HCT116 (cell line): ENCODE data around the gene POU2AF2. TPM values are rescaled to one million over a fixed set of nuclear protein-coding genes. Genes with fewer than 3 reads are reported as not detected.
"Not testable (repeated sequence)": the region's sequence is repeated elsewhere in the genome, so short reads cannot be mapped to it uniquely, and the experiment has no call there.

Experiments used
- ATAC-seq: fragments of 200-7000 bp; cut with Tn5 transposase; 2 replicates; pipeline ENCODE4 v1.9.1; 2020; ENCODE audit warnings: mild to moderate bottlenecking, moderate library complexity
- BruUV-seq: library from RNA; stranded (reverse); fragments of 400-500 nt; replicated peaks from 2 replicates; lab custom pipeline; 2021; lab: Mats Ljungman, UMichigan
- CTCF ChIA-PET: fragments of 300-600 bp; sonication (Branson Sonifier 250); formaldehyde crosslinking; loops from one replicate; lab custom pipeline; 2021; ENCODE audit warnings: antibody characterized with exemption; lab: Charles Lee
- POLR2A ChIA-PET: fragments of 300-600, 350-600 bp; sonication (Branson Sonifier 250); formaldehyde crosslinking; loops from one replicate; lab custom pipeline; 2021; ENCODE audit warnings: antibody characterized with exemption; lab: Charles Lee
- RAD21 ChIA-PET, 2 experiments: fragments of 300-600 bp; sonication (Branson Sonifier 250); formaldehyde crosslinking; loops; one replicate each; lab custom pipeline; 2023; ENCODE audit warnings: low total read pairs in 2 of 2; ENCODE audit not compliant: uncharacterized antibody in 2 of 2, unreplicated experiment in 2 of 2, low non-redundant PET in 1 of 2; lab: Charles Lee
- DNase-seq: peaks from one replicate; pipeline ENCODE4 v3.0.0-alpha.2; 2010; ENCODE audit warnings: low read depth, low spot score
- H2AFZ ChIP-seq: fragments of 200-600 bp; shearing (Covaris generic), sonication (generic); 2 replicates; pipeline ENCODE4 v1.6.1; 2017; ENCODE audit warnings: low read depth, mixed run types, mixed read lengths, antibody characterized with exemption, low read length; ENCODE audit not compliant: poor library complexity, severe bottlenecking
- H3K27ac ChIP-seq: 2 replicates; pipeline ENCODE4 v1.5.1; 2012; ENCODE audit warnings: low read depth, low read length
- H3K27me3 ChIP-seq: fragments of 200-600 bp; sonication (generic); 2 replicates; pipeline ENCODE4 v1.6.1; 2016; ENCODE audit warnings: mixed run types, low read length, mixed read lengths; ENCODE audit not compliant: insufficient read depth
- H3K36me3 ChIP-seq, 2 experiments: fragments of 200-500 bp in 1 of 2; fragments of 200-600 bp in 1 of 2; sonication (Bioruptor generic) in 1 of 2; sonication (generic) in 1 of 2; 2 replicates each; pipeline versions ENCODE4 v1.5.1 to v1.6.1; 2014 to 2016; ENCODE audit warnings: low read length in 2 of 2, inconsistent platforms in 1 of 2, mixed read lengths in 1 of 2, mixed run types in 1 of 2; ENCODE audit not compliant: insufficient read depth in 2 of 2, control insufficient read depth in 1 of 2
- H3K4me1 ChIP-seq, 2 experiments: fragments of 200-600 bp in 1 of 2; sonication (generic) in 1 of 2; 2 replicates each; pipeline versions ENCODE4 v1.5.1 to v1.6.1; 2012 to 2017; ENCODE audit warnings: low read length in 2 of 2, inconsistent platforms in 1 of 2, mild to moderate bottlenecking in 1 of 2, mixed read lengths in 1 of 2, mixed run types in 1 of 2, moderate library complexity in 1 of 2; ENCODE audit not compliant: insufficient read depth in 2 of 2, control insufficient read depth in 1 of 2
- H3K4me2 ChIP-seq: fragments of 200-600 bp; sonication (generic); 2 replicates; pipeline ENCODE4 v1.6.1; 2017; ENCODE audit warnings: mixed run types, low read length, mixed read lengths
- H3K4me3 ChIP-seq, 2 experiments: fragments of 200-600 bp in 1 of 2; sonication (generic) in 1 of 2; replicated peaks in 1 of 2; 2 replicates each; pipeline ENCODE4 v1.5.1; 2011 to 2016; ENCODE audit warnings: low read length in 2 of 2, control low read depth in 1 of 2, low read depth in 1 of 2, mild to moderate bottlenecking in 1 of 2, mixed read lengths in 1 of 2, mixed run types in 1 of 2
- H3K79me2 ChIP-seq: fragments of 200-600 bp; sonication (generic); 2 replicates; pipeline ENCODE4 v1.6.1; 2017; ENCODE audit warnings: mild to moderate bottlenecking, mixed run types, low read length, moderate library complexity, mixed read lengths; ENCODE audit not compliant: insufficient read depth
- H3K9ac ChIP-seq: fragments of 200-600 bp; sonication (generic); 2 replicates; pipeline ENCODE4 v1.6.1; 2016; ENCODE audit warnings: low read length, mixed read lengths
- H3K9me2 ChIP-seq: fragments of 200-600 bp; sonication (generic), shearing (Covaris generic); 2 replicates; pipeline ENCODE4 v1.6.1; 2017; ENCODE audit warnings: mixed run types, mild to moderate bottlenecking, moderate library complexity; ENCODE audit not compliant: insufficient read depth
- H3K9me3 ChIP-seq, 2 experiments: fragments of 200-500 bp in 1 of 2; fragments of 200-600 bp in 1 of 2; sonication (Bioruptor generic) in 1 of 2; sonication (generic) in 1 of 2; 2 replicates each; pipeline ENCODE4 v1.6.1; 2014 to 2017; ENCODE audit warnings: low read length in 2 of 2, mixed read lengths in 2 of 2, inconsistent platforms in 1 of 2, low read depth in 1 of 2, mild to moderate bottlenecking in 1 of 2, mixed run types in 1 of 2, moderate library complexity in 1 of 2; ENCODE audit not compliant: control insufficient read depth in 1 of 2, insufficient read depth in 1 of 2
- H4K20me1 ChIP-seq: fragments of 200-600 bp; sonication (generic), shearing (Covaris generic); 2 replicates; pipeline ENCODE4 v1.6.1; 2017; ENCODE audit warnings: mixed run types, mild to moderate bottlenecking, moderate library complexity; ENCODE audit not compliant: insufficient read depth
- CBX3 ChIP-seq: IDR thresholded peaks from 2 replicates; pipeline ENCODE4 v1.6.1; 2012; ENCODE audit warnings: low read depth
- CTCF ChIP-seq, 3 experiments: fragments of 200-600 bp in 1 of 3; sonication (generic) in 1 of 3; IDR thresholded peaks in 2 of 3; conservative IDR thresholded peaks in 1 of 3; 2 replicates each; pipeline ENCODE4 v1.5.1; 2012 to 2017; ENCODE audit warnings: low read depth in 2 of 3, low read length in 2 of 3, antibody characterized with exemption in 1 of 3, borderline replicate concordance in 1 of 3, control low read depth in 1 of 3, mild to moderate bottlenecking in 1 of 3, mixed read lengths in 1 of 3, mixed run types in 1 of 3, moderate library complexity in 1 of 3; ENCODE audit not compliant: insufficient read depth in 1 of 3
- EZH2 ChIP-seq: fragments of 200-600 bp; sonication (generic); IDR thresholded peaks from 2 replicates; pipeline ENCODE4 v1.6.1; 2017; ENCODE audit warnings: antibody characterized with exemption, mixed run types
- FOSL1 ChIP-seq: IDR thresholded peaks from 2 replicates; pipeline ENCODE4 v1.6.1; 2012; ENCODE audit warnings: low read depth
- JUND ChIP-seq: IDR thresholded peaks from 2 replicates; pipeline ENCODE4 v1.6.1; 2012
- REST ChIP-seq: IDR thresholded peaks from 2 replicates; pipeline ENCODE4 v1.6.1; 2012; ENCODE audit warnings: low read depth
- SP1 ChIP-seq: IDR thresholded peaks from 2 replicates; pipeline ENCODE4 v1.6.1; 2012; ENCODE audit warnings: low read depth
- intact Hi-C: fragments of 100-400 bp; cut with micrococcal nuclease; formaldehyde crosslinking; loops from 2 replicates; pipeline ENCODE4 v1.10.0; 2022
- total RNA-seq: library from RNA; stranded (reverse); gene quantifications from one replicate; pipeline ENCODE4 v1.2.1, GENCODE V29; 2021; ENCODE audit not compliant: unreplicated experiment

The POU2AF2 gene
- total RNA-seq, 1 experiment from 2014 or later: not detected

- RAD21 ChIA-PET: no interaction called here
- TF ChIP-seq REST: no peak
- TF ChIP-seq FOSL1: no peak
- no peak for TF ChIP-seq EZH2
- no peak for TF ChIP-seq CTCF (IDR thresholded peaks at IDR 0.05 in 2 of 3, conservative IDR thresholded peaks at IDR 0.05 in 1 of 3; ENCODE audit: borderline replicate concordance in 1 of 3, insufficient read depth in 1 of 3, low read depth in 2 of 3, low read length in 2 of 3)
- TF ChIP-seq CBX3: no peak
- TF ChIP-seq SP1: no peak
- no peak for TF ChIP-seq JUND
- TF ChIP-seq, all 23 proteins: peak for 0
- DNase-seq (no peak), ATAC-seq (no peak)
- Histone ChIP-seq H3K27ac (no peak overlapping the region), H3K4me3 (no peak overlapping the region), H2AFZ (no peak overlapping the region), H3K27me3 (peaks cover 11% of the 10 kb centered on the region), H3K9me2 (no peaks in the 10 kb centered on the region), H3K9ac (no peak overlapping the region), H3K4me1 (no peaks in the 10 kb centered on the region), H3K79me2 (no peaks in the 10 kb centered on the region), H3K36me3 (no peaks in the 10 kb centered on the region), H3K4me2 (no peak overlapping the region), H4K20me1 (no peaks in the 10 kb centered on the region), H3K9me3 (no peaks in the 10 kb centered on the region)
- BruUV-seq: no TSS peak
- ChIA-PET CTCF (no interaction called here), POLR2A (no interaction called here)
- intact Hi-C loops: no loop called here
Observed at GRCh38 chr11:111319296-111319695, 73.8 kb downstream of the POU2AF2 start.

GRCh38 chr11:111320199-111320598 is 74.7 kb downstream of the POU2AF2 start:
- H2AFZ ChIP-seq, CTCF ChIA-PET, H3K9me2 ChIP-seq, H3K9ac ChIP-seq, ATAC-seq, H4K20me1 ChIP-seq, RAD21 ChIA-PET, intact Hi-C loops, H3K4me1 ChIP-seq, BruUV-seq, H3K27ac ChIP-seq, H3K79me2 ChIP-seq, DNase-seq, H3K36me3 ChIP-seq, H3K4me2 ChIP-seq, H3K9me3 ChIP-seq, H3K4me3 ChIP-seq, POLR2A ChIA-PET: not testable (repeated sequence)
- H3K27me3 ChIP-seq: peaks cover 17% of the 10 kb centered on the region
